Measurements from ENCODE around the gene SMIM8.

DNA sequence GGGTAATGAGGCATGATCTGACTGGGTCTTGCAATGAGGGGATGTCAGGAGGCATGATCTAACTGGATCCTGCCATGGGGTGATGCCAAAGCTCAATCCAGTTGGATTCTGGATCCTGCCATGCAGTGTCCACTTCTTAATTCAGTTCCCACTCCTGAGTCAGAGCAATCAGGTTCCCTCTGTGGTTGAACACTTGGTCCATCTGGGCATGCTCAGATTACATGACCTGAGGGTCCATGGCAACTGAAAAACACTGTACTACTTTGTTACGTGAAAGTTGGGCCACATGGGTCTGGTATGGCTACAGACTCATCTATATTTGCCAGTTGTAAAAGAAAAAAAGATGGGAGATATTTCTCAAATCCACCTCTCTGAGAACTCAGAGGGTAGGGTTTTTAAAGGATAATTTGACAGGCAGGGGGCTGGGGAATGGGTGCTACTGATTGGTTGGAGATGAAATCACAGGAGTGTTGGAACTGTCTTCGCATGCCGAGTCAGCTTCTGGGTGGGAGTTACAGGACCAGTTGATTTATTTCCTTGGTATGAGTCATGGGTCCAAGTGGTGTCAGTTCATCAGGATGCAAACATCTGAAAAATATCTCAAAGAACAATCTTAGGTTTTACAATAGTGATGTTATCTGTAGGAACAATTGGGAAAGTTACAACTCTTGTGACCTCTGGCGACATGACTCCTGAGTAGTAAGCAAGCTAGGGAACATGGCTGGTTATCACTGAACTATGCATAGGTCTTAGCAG is 43.9 kb downstream of the SMIM8 start:
- TF ChIP-seq, protein P1, sequence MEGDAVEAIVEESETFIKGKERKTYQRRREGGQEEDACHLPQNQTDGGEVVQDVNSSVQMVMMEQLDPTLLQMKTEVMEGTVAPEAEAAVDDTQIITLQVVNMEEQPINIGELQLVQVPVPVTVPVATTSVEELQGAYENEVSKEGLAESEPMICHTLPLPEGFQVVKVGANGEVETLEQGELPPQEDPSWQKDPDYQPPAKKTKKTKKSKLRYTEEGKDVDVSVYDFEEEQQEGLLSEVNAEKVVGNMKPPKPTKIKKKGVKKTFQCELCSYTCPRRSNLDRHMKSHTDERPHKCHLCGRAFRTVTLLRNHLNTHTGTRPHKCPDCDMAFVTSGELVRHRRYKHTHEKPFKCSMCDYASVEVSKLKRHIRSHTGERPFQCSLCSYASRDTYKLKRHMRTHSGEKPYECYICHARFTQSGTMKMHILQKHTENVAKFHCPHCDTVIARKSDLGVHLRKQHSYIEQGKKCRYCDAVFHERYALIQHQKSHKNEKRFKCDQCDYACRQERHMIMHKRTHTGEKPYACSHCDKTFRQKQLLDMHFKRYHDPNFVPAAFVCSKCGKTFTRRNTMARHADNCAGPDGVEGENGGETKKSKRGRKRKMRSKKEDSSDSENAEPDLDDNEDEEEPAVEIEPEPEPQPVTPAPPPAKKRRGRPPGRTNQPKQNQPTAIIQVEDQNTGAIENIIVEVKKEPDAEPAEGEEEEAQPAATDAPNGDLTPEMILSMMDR (IDR thresholded peaks at IDR 0.05; ENCODE audit: insufficient read depth, low read depth, low read length): no peak
- TF ChIP-seq EZH2 (IDR thresholded peaks at IDR 0.05; ENCODE audit: insufficient read depth, low read length): no peak
